Peyer's patch (tissue), 4 donors: ENCODE measurements around the gene SPINDOC. TPM values are rescaled to one million over a fixed set of nuclear protein-coding genes. Genes with fewer than 3 reads are reported as not detected.
A peak's percentile ranks its signal among the peaks of the same experiment; 100 is the strongest.

Source experiments
- DNase-seq, 3 donors: peaks; one replicate each; pipeline ENCODE4 v3.0.0-alpha.2; 2017 to 2019
- H3K27ac ChIP-seq, 4 donors: fragments of 200-600 bp; sonication (generic); one replicate each; pipeline ENCODE4 v1.5.1; 2016 to 2019
- H3K27me3 ChIP-seq, 2 donors: fragments of 200-600 bp; sonication (generic); one replicate each; pipeline ENCODE4 v1.5.1; 2019
- H3K36me3 ChIP-seq, 3 donors: fragments of 200-600 bp; sonication (generic); one replicate each; pipeline ENCODE4 v1.5.1; 2016 to 2019
- H3K4me1 ChIP-seq, 4 donors: fragments of 200-600 bp; sonication (generic); one replicate each; pipeline ENCODE4 v1.5.1; 2016 to 2019
- H3K4me3 ChIP-seq, 4 donors: fragments of 200-600 bp; sonication (generic); 1 replicate in 3 of 4; 2 replicates in 1 of 4; pipeline ENCODE4 v1.5.1; 2016 to 2019; ENCODE audit warnings: mild to moderate bottlenecking in 1 of 4
- H3K9me3 ChIP-seq, 4 donors: fragments of 200-600 bp; sonication (generic); one replicate each; pipeline ENCODE4 v1.5.1; 2016 to 2019; ENCODE audit warnings: mild to moderate bottlenecking in 1 of 4
- POLR2A ChIP-seq, 2 donors: fragments of 450-650 bp; IDR thresholded peaks; one replicate each; pipeline ENCODE4 v1.5.1; 2017; ENCODE audit warnings: antibody characterized with exemption in 2 of 2, mild to moderate bottlenecking in 2 of 2, moderate library complexity in 2 of 2
- total RNA-seq, 4 donors: library from RNA; depleted of rRNA; stranded (reverse); fragments of >200 nt; gene quantifications; one replicate each; pipeline ENCODE4 v1.1.0, GENCODE V29; 2016
- TF ChIP-seq, protein P1 (sequence below), 6 experiments: fragments of 450-650 bp in 4 of 6; fragments of 200-600 bp in 2 of 6; sonication (generic) in 1 of 6; IDR thresholded peaks; one replicate each; pipeline ENCODE4 v1.5.1; 2017 to 2019; ENCODE audit warnings: antibody characterized with exemption in 6 of 6, mild to moderate bottlenecking in 3 of 6, moderate library complexity in 1 of 6

The SPINDOC gene
- total RNA-seq, 4 donors from 2014 or later, result 3.5 to 15.7 (median 6.4) TPM

DNA sequence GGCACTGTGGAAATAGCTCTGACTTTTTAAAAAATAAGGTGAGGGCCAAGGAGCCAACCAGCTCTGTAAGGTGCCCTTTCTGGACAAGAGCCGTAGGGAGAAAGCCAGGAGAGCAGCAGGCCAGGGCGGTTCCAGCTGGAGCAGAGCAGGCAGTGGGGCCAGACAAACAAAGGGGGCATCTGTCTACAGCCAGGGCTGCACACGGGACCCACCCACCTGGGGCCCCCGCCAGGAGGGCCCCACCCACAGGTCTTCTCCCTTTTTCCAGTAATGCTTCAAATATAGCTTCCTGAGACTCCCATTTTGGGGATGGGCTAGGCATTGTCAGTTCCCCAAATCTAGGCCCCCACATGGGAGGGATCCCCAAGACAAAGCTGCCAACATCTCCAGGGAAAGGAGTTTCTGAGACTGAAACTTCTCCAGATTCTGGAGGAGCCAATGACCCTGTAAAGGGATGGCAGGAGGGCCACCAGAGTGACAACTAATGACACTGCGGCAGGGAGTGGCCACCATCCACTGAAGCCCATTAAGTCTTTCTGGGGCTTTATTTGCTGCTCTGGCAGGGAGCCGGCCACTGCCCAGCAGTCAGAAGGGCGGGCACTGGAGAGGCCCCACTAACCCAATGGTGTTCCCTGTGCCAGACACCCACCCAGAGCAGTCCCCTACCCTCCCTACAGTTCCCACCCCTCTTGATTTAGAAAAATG is 46.6 kb upstream of the SPINDOC start:
- peaks cover 4 to 61% (median 6%) of the 10 kb centered on the region in 4 donors for H3K4me1 ChIP-seq
- H3K27ac ChIP-seq, result peak overlapping the region in 2 of 4 donors; percentile 74 to 76
- H3K36me3 ChIP-seq, result no peaks in the 10 kb centered on the region
- no peak for DNase-seq
- H3K9me3 ChIP-seq, result no peaks in the 10 kb centered on the region
- no peak for TF ChIP-seq POLR2A (IDR thresholded peaks at IDR 0.05)
- TF ChIP-seq, protein P1, sequence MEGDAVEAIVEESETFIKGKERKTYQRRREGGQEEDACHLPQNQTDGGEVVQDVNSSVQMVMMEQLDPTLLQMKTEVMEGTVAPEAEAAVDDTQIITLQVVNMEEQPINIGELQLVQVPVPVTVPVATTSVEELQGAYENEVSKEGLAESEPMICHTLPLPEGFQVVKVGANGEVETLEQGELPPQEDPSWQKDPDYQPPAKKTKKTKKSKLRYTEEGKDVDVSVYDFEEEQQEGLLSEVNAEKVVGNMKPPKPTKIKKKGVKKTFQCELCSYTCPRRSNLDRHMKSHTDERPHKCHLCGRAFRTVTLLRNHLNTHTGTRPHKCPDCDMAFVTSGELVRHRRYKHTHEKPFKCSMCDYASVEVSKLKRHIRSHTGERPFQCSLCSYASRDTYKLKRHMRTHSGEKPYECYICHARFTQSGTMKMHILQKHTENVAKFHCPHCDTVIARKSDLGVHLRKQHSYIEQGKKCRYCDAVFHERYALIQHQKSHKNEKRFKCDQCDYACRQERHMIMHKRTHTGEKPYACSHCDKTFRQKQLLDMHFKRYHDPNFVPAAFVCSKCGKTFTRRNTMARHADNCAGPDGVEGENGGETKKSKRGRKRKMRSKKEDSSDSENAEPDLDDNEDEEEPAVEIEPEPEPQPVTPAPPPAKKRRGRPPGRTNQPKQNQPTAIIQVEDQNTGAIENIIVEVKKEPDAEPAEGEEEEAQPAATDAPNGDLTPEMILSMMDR (IDR thresholded peaks at IDR 0.05), result no peak
- no peaks in the 10 kb centered on the region for H3K27me3 ChIP-seq
- H3K4me3 ChIP-seq, result peak overlapping the region in 1 of 4 donors; percentile 65

DNA sequence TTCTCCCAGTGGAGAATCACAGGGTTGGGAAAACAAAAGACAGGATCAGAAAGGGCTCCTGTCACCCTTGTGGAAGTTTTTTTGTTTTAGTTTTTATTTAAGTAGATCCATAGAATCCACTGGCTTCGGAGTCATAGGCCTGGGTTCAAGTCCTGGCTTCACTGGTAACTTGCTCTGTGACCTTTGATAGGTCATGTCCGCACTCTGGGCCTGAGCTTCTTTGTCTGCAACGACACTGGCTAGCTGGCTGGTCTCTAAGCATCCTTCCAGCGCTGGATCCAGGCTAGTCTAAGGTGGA is 46.0 kb upstream of the SPINDOC start:
- peaks cover 4 to 61% (median 6%) of the 10 kb centered on the region in 4 donors for H3K4me1 ChIP-seq

DNA sequence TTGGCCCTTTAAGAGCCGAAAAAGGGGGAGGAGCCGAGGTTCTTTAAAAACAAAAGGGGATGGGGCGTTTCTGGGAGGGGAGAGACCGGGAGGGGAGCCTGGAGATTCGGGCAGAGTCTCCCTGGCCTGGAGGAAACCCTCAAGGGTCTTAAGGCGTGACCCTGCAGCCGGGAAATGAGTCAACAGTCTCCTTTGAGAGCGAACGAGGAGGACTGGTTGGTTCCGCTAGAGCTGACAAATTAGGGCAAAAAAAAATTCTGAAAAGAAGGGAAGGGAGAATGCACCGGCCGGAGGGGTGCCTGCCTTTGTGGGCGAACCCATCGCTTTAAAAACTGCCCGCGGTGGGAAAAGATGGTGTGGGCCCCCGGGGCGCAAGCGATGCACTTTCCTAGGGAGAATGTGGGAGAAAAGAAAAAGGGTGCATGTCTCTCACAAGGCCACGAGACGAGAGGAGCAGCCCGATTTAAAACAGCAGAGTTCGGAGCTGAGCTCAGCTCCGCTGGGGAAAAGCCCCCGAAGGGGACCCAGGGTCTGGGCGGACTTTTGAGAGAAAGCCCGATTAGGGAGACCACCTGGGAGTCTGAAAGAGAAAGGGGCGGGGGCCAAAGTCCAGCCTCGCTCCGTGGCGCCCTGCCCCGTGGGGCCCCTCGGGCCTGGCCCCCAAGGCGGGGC is 45.6 kb upstream of the SPINDOC start:
- H3K4me3 ChIP-seq, result peak overlapping the region; percentile 65 to 93 (median 80)
- H3K9me3 ChIP-seq, result no peaks in the 10 kb centered on the region
- no peaks in the 10 kb centered on the region for H3K36me3 ChIP-seq
- peaks cover 4 to 60% (median 6%) of the 10 kb centered on the region in 4 donors for H3K4me1 ChIP-seq
- H3K27ac ChIP-seq, result peak overlapping the region; percentile 67 to 76 (median 74)
- peak; percentile 49 to 73 (median 57) for DNase-seq
- TF ChIP-seq POLR2A (IDR thresholded peaks at IDR 0.05), result no peak
- TF ChIP-seq, protein P1 (IDR thresholded peaks at IDR 0.05), result no peak
- no peaks in the 10 kb centered on the region for H3K27me3 ChIP-seq

More for the DNA sequence above, 46.0 kb upstream of the SPINDOC start:
- Histone ChIP-seq H3K4me3 (peak overlapping the region; percentile 65 to 93 (median 80)), H3K27ac (peak overlapping the region in 3 of 4 donors; percentile 74 to 76 (median 74)), H3K9me3 (no peaks in the 10 kb centered on the region), H3K27me3 (no peaks in the 10 kb centered on the region), H3K36me3 (no peaks in the 10 kb centered on the region)
- no peak for TF ChIP-seq POLR2A (IDR thresholded peaks at IDR 0.05)
- TF ChIP-seq, protein P1 (IDR thresholded peaks at IDR 0.05), result no peak
- DNase-seq, result no peak

DNA sequence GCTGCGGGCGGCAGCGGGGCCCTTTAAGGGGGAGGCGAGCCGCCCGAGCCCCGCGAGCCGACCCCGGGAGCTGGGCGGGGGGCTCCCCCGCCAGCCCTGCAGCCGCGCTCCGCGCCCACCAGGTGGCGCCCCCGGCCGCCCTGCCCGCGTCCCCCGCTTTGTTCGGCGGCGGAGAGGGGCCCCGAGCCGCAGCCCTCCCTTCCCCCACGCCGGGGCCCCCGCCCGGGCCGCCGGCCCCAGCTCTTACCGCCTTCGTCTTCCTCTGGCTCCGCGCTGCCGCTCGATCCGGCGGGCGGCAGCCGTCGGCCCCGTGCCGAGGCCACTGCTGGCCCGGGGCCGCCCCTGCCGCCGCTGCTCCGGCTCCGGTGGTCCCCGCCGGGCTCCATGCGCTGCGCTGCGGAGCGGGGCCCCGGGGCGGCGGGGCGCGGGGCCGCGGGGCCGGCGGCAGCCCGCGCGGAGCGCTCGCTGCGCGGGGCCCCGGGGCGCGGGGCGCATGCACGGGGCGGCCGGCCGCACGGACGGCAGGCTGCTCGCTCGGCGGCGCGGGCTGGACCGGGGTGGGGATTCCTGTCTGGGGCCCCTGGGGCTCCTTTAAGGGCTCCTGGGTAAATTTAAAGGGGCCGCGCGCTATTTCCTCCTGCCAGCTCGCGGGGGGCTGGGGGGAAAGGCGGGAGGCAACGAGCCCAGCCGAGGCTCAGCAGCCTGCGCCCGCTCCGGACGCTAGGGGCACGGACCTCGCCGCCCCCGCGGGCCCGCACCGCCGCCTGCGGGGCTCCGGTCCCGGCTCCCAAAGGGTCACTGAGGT is 44.8 kb upstream of the SPINDOC start, which contains the start of gene ZFTA:
Gene ZFTA (minus strand): TSS at position 539 of the 805 bp plus-strand sequence. CDS start 153 bp downstream, at position 386.
- peaks cover 4 to 53% (median 6%) of the 10 kb centered on the region in 4 donors for H3K4me1 ChIP-seq
- H3K27ac ChIP-seq, result peak within 1 kb of the TSS; percentile 67 to 77 (median 74)
- no peaks in the 10 kb centered on the region for H3K9me3 ChIP-seq
- peak; percentile 67 to 82 (median 69) for DNase-seq
- TF ChIP-seq POLR2A (IDR thresholded peaks at IDR 0.05), result no peak
- TF ChIP-seq, protein P1 (IDR thresholded peaks at IDR 0.05), result peak; percentile 42 to 82 (median 79)
- no peaks in the 10 kb centered on the region for H3K36me3 ChIP-seq
- H3K4me3 ChIP-seq, result peak within 1 kb of the TSS; percentile 65 to 93 (median 80)
- no peaks in the 10 kb centered on the region for H3K27me3 ChIP-seq

DNA sequence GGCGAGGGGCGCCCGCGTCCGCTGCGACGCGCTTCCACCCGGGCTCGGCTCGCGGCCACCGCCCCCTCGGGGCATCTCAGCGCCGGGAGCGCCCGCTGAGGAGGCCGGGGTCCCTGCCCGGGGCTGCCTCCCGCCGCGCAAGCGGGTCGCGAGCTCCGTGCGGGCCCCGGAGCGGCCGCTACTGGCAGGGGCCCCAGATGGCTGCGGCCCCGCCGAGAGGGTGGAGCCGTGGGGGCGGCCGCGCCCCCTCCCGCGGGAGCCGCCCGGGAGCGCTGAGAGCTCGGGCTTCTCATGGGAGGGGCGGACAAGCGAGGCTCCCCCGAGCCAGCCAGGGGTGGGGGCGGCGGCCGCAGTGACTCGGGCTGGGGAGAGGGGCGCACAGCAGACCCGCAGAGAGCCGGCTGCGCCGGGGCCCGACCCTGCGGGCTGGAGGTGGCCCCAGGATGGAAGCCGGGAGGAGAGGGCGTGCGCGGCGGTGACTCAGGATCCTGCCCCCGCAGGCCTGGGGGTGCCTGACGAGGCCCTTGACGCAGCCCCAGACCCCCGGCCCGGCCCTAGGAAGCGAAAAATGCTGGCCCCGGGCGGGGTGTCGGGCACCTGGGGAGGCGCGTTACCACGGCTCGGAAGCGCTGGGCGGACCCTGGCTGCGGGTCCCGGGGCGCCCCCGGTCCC is 44.1 kb upstream of the SPINDOC start:
- H3K9me3 ChIP-seq, result no peaks in the 10 kb centered on the region
- H3K27ac ChIP-seq, result peak overlapping the region; percentile 49 to 77 (median 72)
- no peak for TF ChIP-seq POLR2A (IDR thresholded peaks at IDR 0.05)
- TF ChIP-seq, protein P1 (IDR thresholded peaks at IDR 0.05), result no peak
- no peaks in the 10 kb centered on the region for H3K27me3 ChIP-seq
- peaks cover 4 to 46% (median 6%) of the 10 kb centered on the region in 4 donors for H3K4me1 ChIP-seq
- no peaks in the 10 kb centered on the region for H3K36me3 ChIP-seq
- peak overlapping the region; percentile 65 to 93 (median 80) for H3K4me3 ChIP-seq
- DNase-seq, result peak in 2 of 3 donors; percentile 53 to 58
